Medulla oblongata (tissue), 1 donor: ENCODE measurements around the gene MAP1B.

Experiments
- DNase-seq: peaks from one replicate; pipeline ENCODE4 v3.0.0-alpha.2; 2015; ENCODE audit errors: extremely low spot score

Gene MAP1B

GRCh38 chr5:72096602-72097188 lies 10.6 kb upstream of the MAP1B start:
- no peak for DNase-seq

GRCh38 chr5:72101828-72102227 lies 5.4 kb upstream of the MAP1B start:
- DNase-seq: no peak

GRCh38 chr5:72106817-72107130 lies 501 bp upstream of the MAP1B start:
- peak; percentile 26 for DNase-seq

GRCh38 chr5:72107901-72108201 lies 576 bp downstream of the MAP1B start:
- DNase-seq: no peak

- peak; percentile 74 for DNase-seq
Observed at GRCh38 chr5:72108202-72109061, 1.2 kb downstream of the MAP1B start.

GRCh38 chr5:72109062-72109411 lies 1.8 kb downstream of the MAP1B start:
- DNase-seq: no peak

- peak; percentile 75 for DNase-seq
Observed at GRCh38 chr5:72109625-72110024, 2.4 kb downstream of the MAP1B start.

- peak; percentile 78 for DNase-seq
Observed at GRCh38 chr5:72110394-72111013, 3.2 kb downstream of the MAP1B start.

- DNase-seq: no peak
Observed at GRCh38 chr5:72112389-72112788, 5.1 kb downstream of the MAP1B start.

GRCh38 chr5:72114629-72115028 lies 7.4 kb downstream of the MAP1B start:
- DNase-seq: no peak

GRCh38 chr5:72115296-72115695 lies 8.0 kb downstream of the MAP1B start:
- no peak for DNase-seq

GRCh38 chr5:72117307-72117706 lies 10.0 kb downstream of the MAP1B start:
- no peak for DNase-seq

GRCh38 chr5:72121052-72121779 lies 13.9 kb downstream of the MAP1B start:
- no peak for DNase-seq

GRCh38 chr5:72121780-72122445 lies 14.6 kb downstream of the MAP1B start:
- no peak for DNase-seq

GRCh38 chr5:72122602-72123001 lies 15.3 kb downstream of the MAP1B start:
- DNase-seq: no peak

- DNase-seq: no peak
Observed at GRCh38 chr5:72123764-72124376, 16.6 kb downstream of the MAP1B start.

- no peak for DNase-seq
Observed at GRCh38 chr5:72125271-72125940, 18.1 kb downstream of the MAP1B start.

- no peak for DNase-seq
Observed at GRCh38 chr5:72125941-72126620, 18.8 kb downstream of the MAP1B start.

- no peak for DNase-seq
Observed at GRCh38 chr5:72126796-72127195, 19.5 kb downstream of the MAP1B start.

- no peak for DNase-seq
Observed at GRCh38 chr5:72129725-72130124, 22.4 kb downstream of the MAP1B start.

GRCh38 chr5:72130351-72130761 lies 23.1 kb downstream of the MAP1B start:
- DNase-seq: no peak
